K562 (cell line): Measurements from ENCODE around the gene FGGY. TPM values are rescaled to one million over a fixed set of nuclear protein-coding genes. Genes with fewer than 3 reads are reported as not detected.

Experiments used
- ATAC-seq: fragments of 200-7000 bp; cut with Tn5 transposase; 3 replicates; pipeline ENCODE4 v1.9.1; 2020; ENCODE audit warnings: moderate library complexity
- BruUV-seq: library from RNA; stranded (reverse); fragments of 400-500 nt; replicated peaks from 2 replicates; lab custom pipeline; 2021; lab: Mats Ljungman, UMichigan
- CTCF ChIA-PET: fragments of 300-600 bp; formaldehyde crosslinking; extraction: SDS; loops from one replicate; lab custom pipeline; 2021; ENCODE audit warnings: low intra/inter-chr PET ratio; lab: Yijun Ruan, JAX
- POLR2A ChIA-PET: fragments of 300-600, 350-650 bp; sonication (Branson Sonifier 250); formaldehyde crosslinking; extraction: SDS; loops from one replicate; lab custom pipeline; 2021; ENCODE audit warnings: antibody characterized with exemption, inconsistent platforms; lab: Yijun Ruan, JAX
- DNase-seq, 4 experiments: peaks; one replicate each; pipeline versions ENCODE4 v3.0.0 to v3.0.0-alpha.2; 2011 to 2018; ENCODE audit warnings: low spot score in 3 of 4, mixed read lengths in 3 of 4; ENCODE audit errors: extremely low read depth in 1 of 4
- FAIRE-seq: peaks from 2 replicates; lab custom pipeline; 2011; peaks lifted over from hg19 to GRCh38; lab: Jason Lieb, UNC
- H2AFZ ChIP-seq: 2 replicates; pipeline ENCODE4 v1.6.0; 2011; ENCODE audit warnings: low read depth, low read length, control low read depth, inconsistent platforms
- H3K27ac ChIP-seq: fragments of 200-600 bp; 3 replicates; pipeline ENCODE4 v1.8.0; 2011; ENCODE audit warnings: low read depth, mild to moderate bottlenecking, control low read depth, inconsistent platforms, low read length, moderate library complexity, mixed read lengths; ENCODE audit errors: extremely low read depth
- H3K27me3 ChIP-seq, 2 experiments: fragments of 300-600 bp in 1 of 2; 2 replicates in 1 of 2; 3 replicates in 1 of 2; pipeline versions ENCODE4 v1.6.0 to v1.8.0; 2011; ENCODE audit warnings: inconsistent platforms in 2 of 2, low read length in 2 of 2, mild to moderate bottlenecking in 1 of 2, mixed read lengths in 1 of 2, moderate library complexity in 1 of 2; ENCODE audit not compliant: control insufficient read depth in 2 of 2, insufficient read depth in 2 of 2
- H3K36me3 ChIP-seq: fragments of 300-600 bp; 3 replicates; pipeline ENCODE4 v1.8.0; 2011; ENCODE audit warnings: mild to moderate bottlenecking, low read length, inconsistent platforms; ENCODE audit not compliant: control insufficient read depth, insufficient read depth
- H3K4me1 ChIP-seq, 2 experiments: fragments of 200-600 bp in 1 of 2; replicated peaks in 1 of 2; 2 replicates in 1 of 2; 3 replicates in 1 of 2; pipeline versions ENCODE4 v1.5.1 to v1.8.0; 2011; ENCODE audit warnings: inconsistent platforms in 2 of 2, low read length in 2 of 2, mild to moderate bottlenecking in 1 of 2, mixed read lengths in 1 of 2, moderate library complexity in 1 of 2; ENCODE audit not compliant: control insufficient read depth in 2 of 2, insufficient read depth in 2 of 2
- H3K4me2 ChIP-seq: 2 replicates; pipeline ENCODE4 v1.6.1; 2011; ENCODE audit warnings: low read length, control low read depth, inconsistent platforms, mixed read lengths; ENCODE audit not compliant: insufficient read depth
- H3K4me3 ChIP-seq: fragments of 200-600 bp; sonication (generic), shearing (Covaris generic); 2 replicates; pipeline ENCODE4 v1.5.1; 2016; ENCODE audit warnings: control low read depth, inconsistent platforms
- H3K79me2 ChIP-seq: fragments of 200-600 bp; 3 replicates; pipeline ENCODE4 v1.8.0; 2011; ENCODE audit warnings: low read length, inconsistent platforms; ENCODE audit not compliant: control insufficient read depth, insufficient read depth
- H3K9ac ChIP-seq, 2 experiments: 2 replicates each; pipeline versions ENCODE4 v1.6.0 to v1.6.1; 2011; ENCODE audit warnings: low read depth in 2 of 2, low read length in 2 of 2, control low read depth in 1 of 2, inconsistent platforms in 1 of 2, mild to moderate bottlenecking in 1 of 2, mixed read lengths in 1 of 2; ENCODE audit not compliant: insufficient read depth in 1 of 2
- H3K9me1 ChIP-seq: one replicate; pipeline ENCODE4 v1.6.0; 2011; ENCODE audit warnings: inconsistent platforms, mild to moderate bottlenecking, low read length, moderate library complexity; ENCODE audit not compliant: control insufficient read depth, insufficient read depth
- H3K9me3 ChIP-seq: replicated peaks from 2 replicates; pipeline ENCODE4 v1.5.1; 2011; ENCODE audit warnings: low read depth, low read length, inconsistent platforms; ENCODE audit not compliant: control insufficient read depth, insufficient read depth
- H4K20me1 ChIP-seq: replicated peaks from 2 replicates; pipeline ENCODE4 v1.6.1; 2011; ENCODE audit warnings: low read length, inconsistent platforms, mixed read lengths; ENCODE audit not compliant: control insufficient read depth, insufficient read depth
- ADNP ChIP-seq: fragments of 200-800 bp; sonication (Bioruptor generic); IDR thresholded peaks from 2 replicates; pipeline ENCODE4 v1.6.1; 2016; ENCODE audit warnings: missing genetic modification characterization, missing compliant biosample characterization
- CBX2 ChIP-seq: fragments of 200-600 bp; sonication (generic); IDR thresholded peaks from one replicate; pipeline ENCODE4 v1.6.1; 2012; ENCODE audit warnings: mild to moderate bottlenecking, low read length, inconsistent platforms; ENCODE audit not compliant: insufficient read depth, poor library complexity, severe bottlenecking
- ETV5 ChIP-seq: sonication (generic); formaldehyde crosslinking; IDR thresholded peaks from 2 replicates; pipeline ENCODE4 v1.4.0; 2020; ENCODE audit warnings: low read depth, mild to moderate bottlenecking, missing genetic modification reagents
- HLTF ChIP-seq: fragments of 450-650 bp; IDR thresholded peaks from 2 replicates; pipeline ENCODE4 v1.6.1; 2016
- MTA3 ChIP-seq: fragments of 450-650 bp; formaldehyde crosslinking; IDR thresholded peaks from 2 replicates; pipeline ENCODE4 v1.6.1; 2017; ENCODE audit warnings: mild to moderate bottlenecking, borderline replicate concordance
- MTF1 ChIP-seq: fragments of 250-450 bp; sonication (Bioruptor Pico); IDR thresholded peaks from 2 replicates; pipeline ENCODE4 v1.9.0; 2021; ENCODE audit warnings: moderate library complexity, mild to moderate bottlenecking, inconsistent platforms, borderline replicate concordance
- POLR2A ChIP-seq: fragments of 450-650 bp; conservative IDR thresholded peaks from 2 replicates; pipeline ENCODE4 v1.6.1; 2016
- RBM39 ChIP-seq: fragments of 200-400 bp; formaldehyde crosslinking; optimal IDR thresholded peaks from 2 replicates; pipeline ENCODE3; 2018; ENCODE audit warnings: low read depth, low read length
- RHOXF2B ChIP-seq: fragments of 250-450 bp; sonication (Bioruptor Pico); conservative IDR thresholded peaks from 2 replicates; pipeline ENCODE4 v1.5.1; 2021
- SP1 ChIP-seq: sonication (generic); formaldehyde crosslinking; IDR thresholded peaks from 2 replicates; pipeline ENCODE4 v1.8.1; 2022; ENCODE audit warnings: mild to moderate bottlenecking, missing genetic modification reagents
- TFE3 ChIP-seq: fragments of 450-650 bp; formaldehyde crosslinking; IDR thresholded peaks from 2 replicates; pipeline ENCODE4 v1.4.0; 2020; ENCODE audit warnings: mild to moderate bottlenecking, mixed read lengths
- ZNF561 ChIP-seq: fragments of 450-650 bp; formaldehyde crosslinking; conservative IDR thresholded peaks from 2 replicates; pipeline ENCODE4 v1.4.0; 2020; ENCODE audit warnings: mild to moderate bottlenecking, moderate library complexity
- ZNF717 ChIP-seq: fragments of 250-450 bp; sonication (Bioruptor Pico); IDR thresholded peaks from 2 replicates; pipeline ENCODE4 v1.5.0; 2021
- ZNF766 ChIP-seq: fragments of 200-800 bp; sonication (Bioruptor generic); conservative IDR thresholded peaks from 2 replicates; pipeline ENCODE4 v1.6.1; 2016; ENCODE audit warnings: missing genetic modification characterization, missing compliant biosample characterization
- WGBS: fragments of 100-300 bp; shearing (Covaris generic); methylation state at CpG from one replicate; pipeline ENCODE4 v1.1.6; 2016; ENCODE audit warnings: low coverage, mixed read lengths; ENCODE audit not compliant: insufficient coverage; ENCODE audit errors: missing lambda C conversion rate; 5-methylcytosine and 5-hydroxymethylcytosine counted together
- in situ Hi-C: fragments of 300-500 bp; cut with MboI; formaldehyde crosslinking; loops from 4 replicates; pipeline ENCODE4 v1.15.0; 2018; ENCODE audit warnings: inconsistent platforms, mixed read lengths
- intact Hi-C: fragments of 100-400 bp; cut with micrococcal nuclease; formaldehyde crosslinking; loops from 2 replicates; pipeline ENCODE4 v1.14.2; 2022
- polyA plus RNA-seq, 8 experiments: library from polyadenylated mRNA; depleted of rRNA in 4 of 8; stranded (reverse) in 5 of 8; unstranded in 3 of 8; fragments of >200 nt; fragmentation: Nextera tagmentation in 2 of 8; fragmentation: Illumina TruSeq in 1 of 8; extraction: Ambion mirVana in 2 of 8; extraction: Trizol in 1 of 8; gene quantifications; 2 replicates each; pipeline versions ENCODE4 v1.2.1 to v1.2.3, GENCODE V29; 2011 to 2014; ENCODE audit warnings: inconsistent platforms in 1 of 8, missing spikeins in 1 of 8
- total RNA-seq, 7 experiments: library from RNA; depleted of rRNA in 6 of 7; stranded (reverse); fragments of >200 nt in 6 of 7; fragmentation: Illumina TruSeq in 2 of 7; extraction: Trizol in 2 of 7; gene quantifications; 2 replicates each; pipeline versions ENCODE4 v1.2.1 to v1.2.3, GENCODE V29; 2011 to 2021; ENCODE audit warnings: low replicate concordance in 1 of 7

The FGGY gene
- total and polyA plus RNA-seq, 9 of the 15 experiments (the other 6 are each of a cell fraction or from before 2014, with no cell fraction given), result 9.7 to 19.2 (median 12.6) TPM

GRCh38 chr1:59419361-59420140, 122.7 kb downstream of the FGGY start:
- intact Hi-C loops, result no loop called here
- Histone ChIP-seq H3K27me3 (no peaks in the 10 kb centered on the region), H3K4me1 (no peaks in the 10 kb centered on the region; a peak in 1 of 5 replicates), H3K9ac (no peak overlapping the region), H3K4me3 (no peak overlapping the region), H3K9me3 (no peaks in the 10 kb centered on the region), H3K4me2 (no peak overlapping the region), H3K27ac (no peak overlapping the region), H3K36me3 (no peaks in the 10 kb centered on the region), H2AFZ (no peak overlapping the region), H4K20me1 (no peaks in the 10 kb centered on the region), H3K79me2 (no peaks in the 10 kb centered on the region), H3K9me1 (no peaks in the 10 kb centered on the region)
- ATAC-seq, result no peak
- BruUV-seq, result no TSS peak
- ChIA-PET CTCF (no interaction called here), POLR2A (interaction anchor here (0.8 kb wide), 2 partner anchors 15 to 205 kb away, joined by 3 read pairs; no protein-coding TSS in a partner anchor)
- TF ChIP-seq ZNF717 (no peak), ZNF561 (no peak), CBX2 (no peak), RBM39 (no peak), ZNF766 (no peak), MTA3 (no peak), POLR2A (no peak), RHOXF2B (no peak), SP1 (CRISPR knock-in tag) (no peak), ADNP (tag) (no peak), HLTF (no peak), MTF1 (CRISPR knock-in tag) (no peak), ETV5 (CRISPR knock-in tag) (no peak), TFE3 (CRISPR knock-in tag) (no peak)
- FAIRE-seq, result no peak
- DNase-seq, result no peak
- 16% methylated on average over 6 of the region's 6 CpGs for WGBS
- in situ Hi-C loops, result no loop called here
